Measurements from ENCODE around the gene TNS3.

DNA sequence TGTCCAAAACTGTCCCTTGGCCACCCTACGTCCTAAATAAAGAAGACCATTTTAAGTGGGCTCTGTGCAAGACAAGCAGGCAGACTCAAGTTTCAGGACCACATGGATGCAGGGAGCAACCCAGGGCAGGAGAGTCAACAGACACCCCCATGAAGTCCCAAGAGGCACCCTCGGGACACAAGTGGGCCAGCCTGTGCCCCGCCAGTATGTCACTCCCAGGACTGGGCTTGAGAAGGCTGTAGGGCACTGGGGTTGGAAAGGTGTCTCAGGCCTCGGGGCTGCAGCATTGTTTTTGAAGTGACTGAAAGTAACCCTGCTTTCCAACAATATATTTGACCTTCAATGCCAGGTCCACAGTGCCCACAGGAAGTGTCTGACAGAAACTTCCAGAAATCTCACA is 157.4 kb downstream of the TNS3 start:
- TF ChIP-seq POLR2A (IDR thresholded peaks at IDR 0.05; ENCODE audit: low read length) (no peak), GATA1 (IDR thresholded peaks at IDR 0.05; ENCODE audit: low read depth, low read length) (no peak)
